GM03348 (cell line): ENCODE results near the gene HBA1.
"Not testable (repeated sequence)": the region's sequence is repeated elsewhere in the genome, so short reads cannot be mapped to it uniquely, and the experiment has no call there.

Experiments
- DNase-seq: peaks from one replicate; pipeline ENCODE4 v3.0.0; 2012; ENCODE audit warnings: low spot score

Gene HBA1

DNA sequence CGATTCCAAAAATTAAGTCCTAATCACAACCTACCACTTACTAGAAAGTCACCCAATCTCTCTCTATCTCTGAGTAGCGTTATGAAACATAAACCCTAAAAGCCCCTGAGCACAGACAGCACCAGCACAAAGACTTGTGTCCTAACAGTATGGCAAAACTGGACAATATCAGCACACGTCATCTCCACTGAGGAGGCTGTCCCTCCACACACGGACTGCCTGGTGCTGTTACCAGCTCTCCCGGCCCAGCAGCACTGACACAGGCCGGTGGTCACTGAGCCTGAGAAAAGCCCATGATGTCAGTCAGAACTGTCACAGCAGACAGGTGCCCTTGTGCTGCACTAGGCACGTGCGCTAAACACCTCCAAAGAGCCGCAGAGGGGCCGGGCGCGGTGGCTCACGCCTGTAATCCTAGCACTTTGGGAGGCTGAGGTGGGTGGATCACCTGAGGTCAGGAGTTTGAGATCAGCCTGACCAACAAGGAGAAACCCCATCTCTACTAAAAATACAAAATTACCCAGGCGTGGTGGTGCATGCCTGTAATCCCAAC lies 35.2 kb downstream of the HBA1 start:
- DNase-seq: not testable (repeated sequence)

DNA sequence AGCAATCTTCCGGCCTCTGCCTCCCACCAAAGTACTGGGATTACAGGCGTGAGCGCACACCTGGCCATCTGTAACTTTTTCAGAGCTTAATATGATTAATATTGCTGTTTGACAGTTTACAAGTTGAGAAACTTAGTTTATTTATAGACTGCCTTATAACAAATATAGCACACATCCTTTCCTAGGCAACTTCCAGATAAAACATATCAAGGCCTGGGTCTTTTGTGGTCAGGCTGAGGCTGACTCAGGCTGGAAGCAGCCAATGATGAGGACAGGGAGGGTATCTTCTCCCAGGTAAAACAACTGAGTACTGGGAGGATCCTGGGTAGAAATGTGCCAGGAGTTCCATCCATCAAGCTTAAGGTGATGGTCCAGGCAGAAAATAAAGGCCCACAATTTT lies 36.5 kb downstream of the HBA1 start:
- DNase-seq: no peak

DNA sequence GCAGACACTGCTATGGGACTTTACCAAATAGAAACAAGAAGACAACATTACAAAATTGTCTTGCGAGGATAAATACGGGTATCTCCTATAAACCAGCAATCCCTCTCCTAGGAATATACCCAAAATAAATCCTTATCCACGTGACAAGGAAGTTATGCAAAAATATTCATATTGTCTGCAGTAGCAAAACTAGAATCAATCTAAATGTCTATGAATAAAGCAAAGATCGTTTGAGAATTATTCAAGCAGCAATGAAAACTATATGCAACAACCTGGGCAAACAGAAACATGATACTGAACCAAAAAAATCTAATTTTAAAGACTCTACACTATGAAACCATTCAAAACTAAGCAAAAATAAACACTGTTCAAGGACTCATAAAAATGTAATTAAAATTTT lies 43.5 kb downstream of the HBA1 start:
- no peak for DNase-seq
